HEK293 (cell line): ENCODE results near the gene FRMD4A.
A peak's percentile ranks its signal among the peaks of the same experiment; 100 is the strongest.

Experiments
- CTCF ChIA-PET: fragments of 350-600 bp; formaldehyde crosslinking; extraction: SDS; loops from one replicate; lab custom pipeline; 2021; ENCODE audit warnings: antibody characterized with exemption; lab: Yijun Ruan, JAX
- POLR2A ChIA-PET: fragments of 300-600 bp; formaldehyde crosslinking; extraction: SDS; loops from one replicate; lab custom pipeline; 2020; ENCODE audit warnings: antibody characterized with exemption, inconsistent platforms; lab: Yijun Ruan, JAX
- H3K27ac ChIP-seq: fragments of 200-500 bp; sonication (Bioruptor generic); 2 replicates; pipeline ENCODE4 v1.5.1; 2014; ENCODE audit warnings: low read depth, low read length, control low read depth, inconsistent platforms; ENCODE audit errors: extremely low read depth
- H3K36me3 ChIP-seq, 2 experiments: fragments of 200-500 bp in 1 of 2; sonication (Bioruptor generic) in 1 of 2; 1 replicate in 1 of 2; 2 replicates in 1 of 2; pipeline ENCODE4 v1.5.1; 2014 to 2017; ENCODE audit warnings: inconsistent platforms in 2 of 2, low read length in 2 of 2; ENCODE audit not compliant: control insufficient read depth in 2 of 2, insufficient read depth in 1 of 2
- H3K4me1 ChIP-seq: fragments of 200-500 bp; sonication (Bioruptor generic); 2 replicates; pipeline ENCODE4 v1.5.1; 2014; ENCODE audit warnings: mild to moderate bottlenecking, low read length, inconsistent platforms; ENCODE audit not compliant: control insufficient read depth, insufficient read depth
- H3K4me3 ChIP-seq: 2 replicates; pipeline ENCODE4 v1.5.1; 2011; ENCODE audit warnings: low read depth, mild to moderate bottlenecking, control low read depth, low read length, moderate library complexity
- H3K9me3 ChIP-seq: fragments of 200-500 bp; sonication (Bioruptor generic); 2 replicates; pipeline ENCODE4 v1.5.1; 2014; ENCODE audit warnings: low read depth, low read length, inconsistent platforms; ENCODE audit not compliant: control insufficient read depth, insufficient read depth
- FEZF1 ChIP-seq: fragments of 450-650 bp; formaldehyde crosslinking; IDR thresholded peaks from 2 replicates; pipeline ENCODE4 v1.5.1; 2016; ENCODE audit warnings: missing biosample characterization, missing genetic modification characterization
- HOXA7 ChIP-seq: sonication (generic); formaldehyde crosslinking; IDR thresholded peaks from 2 replicates; pipeline ENCODE4 v1.8.1; 2022; ENCODE audit warnings: missing genetic modification reagents, borderline replicate concordance
- PRDM2 ChIP-seq: fragments of 450-650 bp; formaldehyde crosslinking; IDR thresholded peaks from 2 replicates; pipeline ENCODE4 v1.5.1; 2016; ENCODE audit warnings: missing biosample characterization, missing genetic modification characterization, borderline replicate concordance
- SP2 ChIP-seq: fragments of 450-650 bp; formaldehyde crosslinking; IDR thresholded peaks from 2 replicates; pipeline ENCODE4 v1.5.1; 2016; ENCODE audit warnings: missing biosample characterization, missing genetic modification characterization
- ZBTB20 ChIP-seq: fragments of 450-650 bp; formaldehyde crosslinking; IDR thresholded peaks from 2 replicates; pipeline ENCODE4 v1.5.1; 2016; ENCODE audit warnings: missing biosample characterization, missing genetic modification characterization
- ZBTB21 ChIP-seq: fragments of 450-650 bp; formaldehyde crosslinking; IDR thresholded peaks from 2 replicates; pipeline ENCODE4 v1.5.1; 2017; ENCODE audit warnings: missing biosample characterization, missing genetic modification characterization
- ZFP3 ChIP-seq: fragments of 450-650 bp; formaldehyde crosslinking; IDR thresholded peaks from 2 replicates; pipeline ENCODE4 v1.5.1; 2016; ENCODE audit warnings: low read depth, missing biosample characterization, missing genetic modification characterization
- ZNF214 ChIP-seq: fragments of 450-650 bp; formaldehyde crosslinking; IDR thresholded peaks from 2 replicates; pipeline ENCODE4 v1.5.1; 2017; ENCODE audit warnings: missing biosample characterization, mild to moderate bottlenecking, missing genetic modification characterization, borderline replicate concordance
- ZNF302 ChIP-seq: fragments of 450-650 bp; formaldehyde crosslinking; IDR thresholded peaks from 2 replicates; pipeline ENCODE4 v1.5.1; 2016; ENCODE audit warnings: missing biosample characterization, missing genetic modification characterization, low read depth
- ZNF335 ChIP-seq: fragments of 450-650 bp; formaldehyde crosslinking; conservative IDR thresholded peaks from 2 replicates; pipeline ENCODE4 v1.5.1; 2016; ENCODE audit warnings: missing biosample characterization, missing genetic modification characterization
- ZNF37A ChIP-seq: fragments of 450-650 bp; IDR thresholded peaks from 2 replicates; pipeline ENCODE4 v1.5.1; 2018; ENCODE audit warnings: missing biosample characterization, missing genetic modification characterization
- ZNF449 ChIP-seq: fragments of 450-650 bp; formaldehyde crosslinking; IDR thresholded peaks from 2 replicates; pipeline ENCODE4 v1.5.1; 2017; ENCODE audit warnings: missing biosample characterization, mild to moderate bottlenecking, missing genetic modification characterization, moderate library complexity
- ZNF549 ChIP-seq: fragments of 450-650 bp; IDR thresholded peaks from 2 replicates; pipeline ENCODE4 v1.5.1; 2018; ENCODE audit warnings: missing biosample characterization, missing genetic modification characterization, mild to moderate bottlenecking, inconsistent platforms, moderate library complexity
- ZNF623 ChIP-seq: fragments of 450-650 bp; formaldehyde crosslinking; IDR thresholded peaks from 2 replicates; pipeline ENCODE4 v1.5.1; 2016; ENCODE audit warnings: missing biosample characterization, missing genetic modification characterization
- ZNF645 ChIP-seq: fragments of 450-650 bp; formaldehyde crosslinking; IDR thresholded peaks from 2 replicates; pipeline ENCODE4; 2016; ENCODE audit warnings: missing biosample characterization, missing genetic modification characterization
- ZNF76 ChIP-seq: fragments of 450-650 bp; formaldehyde crosslinking; IDR thresholded peaks from 2 replicates; pipeline ENCODE4; 2016; ENCODE audit warnings: low read depth, missing biosample characterization, missing genetic modification characterization, borderline replicate concordance
- ZSCAN23 ChIP-seq: fragments of 450-650 bp; formaldehyde crosslinking; IDR thresholded peaks from 2 replicates; pipeline ENCODE4 v1.5.1; 2016; ENCODE audit warnings: missing biosample characterization, missing genetic modification characterization
- ZSCAN5A ChIP-seq: fragments of 450-650 bp; formaldehyde crosslinking; IDR thresholded peaks from 2 replicates; pipeline ENCODE4 v1.5.1; 2016; ENCODE audit warnings: missing biosample characterization, missing genetic modification characterization
- TF ChIP-seq, protein P1 (sequence below): fragments of 450-650 bp; formaldehyde crosslinking; IDR thresholded peaks from 2 replicates; pipeline ENCODE4 v1.5.1; 2016; ENCODE audit warnings: missing biosample characterization, missing genetic modification characterization
- TF ChIP-seq, protein P2 (sequence below): fragments of 450-650 bp; formaldehyde crosslinking; conservative IDR thresholded peaks from 2 replicates; pipeline ENCODE4 v1.5.1; 2016; ENCODE audit warnings: low read depth, missing biosample characterization, missing genetic modification characterization

The FRMD4A gene

GRCh38 chr10:14327527-14327926, 3.2 kb downstream of the FRMD4A start (continued):
- TF ChIP-seq, protein P1, sequence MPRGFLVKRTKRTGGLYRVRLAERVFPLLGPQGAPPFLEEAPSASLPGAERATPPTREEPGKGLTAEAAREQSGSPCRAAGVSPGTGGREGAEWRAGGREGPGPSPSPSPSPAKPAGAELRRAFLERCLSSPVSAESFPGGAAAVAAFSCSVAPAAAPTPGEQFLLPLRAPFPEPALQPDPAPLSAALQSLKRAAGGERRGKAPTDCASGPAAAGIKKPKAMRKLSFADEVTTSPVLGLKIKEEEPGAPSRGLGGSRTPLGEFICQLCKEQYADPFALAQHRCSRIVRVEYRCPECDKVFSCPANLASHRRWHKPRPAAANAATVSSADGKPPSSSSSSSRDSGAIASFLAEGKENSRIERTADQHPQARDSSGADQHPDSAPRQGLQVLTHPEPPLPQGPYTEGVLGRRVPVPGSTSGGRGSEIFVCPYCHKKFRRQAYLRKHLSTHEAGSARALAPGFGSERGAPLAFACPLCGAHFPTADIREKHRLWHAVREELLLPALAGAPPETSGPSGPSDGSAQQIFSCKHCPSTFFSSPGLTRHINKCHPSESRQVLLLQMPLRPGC (tag by site-specific recombination): no peak
- peak; percentile 29 for TF ChIP-seq SP2
- TF ChIP-seq FEZF1 (tag by site-specific recombination): no peak
- no peak for TF ChIP-seq ZBTB21 (tag by site-specific recombination)
- TF ChIP-seq ZNF449 (tag by site-specific recombination): no peak
- TF ChIP-seq HOXA7 (CRISPR knock-in tag): no peak
- no peak for TF ChIP-seq ZNF645
- TF ChIP-seq, all 188 proteins: peak for 6

DNA sequence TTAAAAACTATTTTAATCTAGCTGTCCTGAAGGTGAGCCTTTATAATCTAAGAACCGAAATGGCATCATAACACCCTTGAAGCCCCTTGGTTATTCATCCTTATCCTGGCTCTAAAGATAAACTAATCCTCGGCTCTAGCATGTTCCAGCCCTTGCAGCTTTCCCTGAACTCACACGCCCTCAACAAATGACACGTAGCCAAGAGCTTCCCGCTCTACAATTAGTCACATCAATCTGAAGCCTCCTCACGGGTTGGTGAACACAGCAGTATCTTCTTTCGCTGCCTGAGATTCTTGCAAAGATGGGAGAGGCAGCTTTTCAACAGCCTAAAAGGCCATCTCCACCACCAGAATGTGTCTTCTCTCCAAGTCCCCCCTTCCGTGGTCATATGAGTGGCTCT, 4.1 kb downstream of the FRMD4A start:
- POLR2A ChIA-PET: no interaction called here
- TF ChIP-seq ZFP3 (tag by site-specific recombination) (no peak), ZBTB20 (tag by site-specific recombination) (no peak), ZNF214 (tag by site-specific recombination) (no peak), ZNF302 (tag by site-specific recombination) (no peak), ZSCAN5A (tag by site-specific recombination) (no peak), ZSCAN23 (tag by site-specific recombination) (no peak), ZNF37A (tag by site-specific recombination) (no peak), ZNF549 (tag by site-specific recombination) (no peak), ZNF623 (tag by site-specific recombination) (no peak), ZNF335 (tag by site-specific recombination) (no peak), ZNF76 (no peak), PRDM2 (tag by site-specific recombination) (no peak)
- TF ChIP-seq, protein P2, sequence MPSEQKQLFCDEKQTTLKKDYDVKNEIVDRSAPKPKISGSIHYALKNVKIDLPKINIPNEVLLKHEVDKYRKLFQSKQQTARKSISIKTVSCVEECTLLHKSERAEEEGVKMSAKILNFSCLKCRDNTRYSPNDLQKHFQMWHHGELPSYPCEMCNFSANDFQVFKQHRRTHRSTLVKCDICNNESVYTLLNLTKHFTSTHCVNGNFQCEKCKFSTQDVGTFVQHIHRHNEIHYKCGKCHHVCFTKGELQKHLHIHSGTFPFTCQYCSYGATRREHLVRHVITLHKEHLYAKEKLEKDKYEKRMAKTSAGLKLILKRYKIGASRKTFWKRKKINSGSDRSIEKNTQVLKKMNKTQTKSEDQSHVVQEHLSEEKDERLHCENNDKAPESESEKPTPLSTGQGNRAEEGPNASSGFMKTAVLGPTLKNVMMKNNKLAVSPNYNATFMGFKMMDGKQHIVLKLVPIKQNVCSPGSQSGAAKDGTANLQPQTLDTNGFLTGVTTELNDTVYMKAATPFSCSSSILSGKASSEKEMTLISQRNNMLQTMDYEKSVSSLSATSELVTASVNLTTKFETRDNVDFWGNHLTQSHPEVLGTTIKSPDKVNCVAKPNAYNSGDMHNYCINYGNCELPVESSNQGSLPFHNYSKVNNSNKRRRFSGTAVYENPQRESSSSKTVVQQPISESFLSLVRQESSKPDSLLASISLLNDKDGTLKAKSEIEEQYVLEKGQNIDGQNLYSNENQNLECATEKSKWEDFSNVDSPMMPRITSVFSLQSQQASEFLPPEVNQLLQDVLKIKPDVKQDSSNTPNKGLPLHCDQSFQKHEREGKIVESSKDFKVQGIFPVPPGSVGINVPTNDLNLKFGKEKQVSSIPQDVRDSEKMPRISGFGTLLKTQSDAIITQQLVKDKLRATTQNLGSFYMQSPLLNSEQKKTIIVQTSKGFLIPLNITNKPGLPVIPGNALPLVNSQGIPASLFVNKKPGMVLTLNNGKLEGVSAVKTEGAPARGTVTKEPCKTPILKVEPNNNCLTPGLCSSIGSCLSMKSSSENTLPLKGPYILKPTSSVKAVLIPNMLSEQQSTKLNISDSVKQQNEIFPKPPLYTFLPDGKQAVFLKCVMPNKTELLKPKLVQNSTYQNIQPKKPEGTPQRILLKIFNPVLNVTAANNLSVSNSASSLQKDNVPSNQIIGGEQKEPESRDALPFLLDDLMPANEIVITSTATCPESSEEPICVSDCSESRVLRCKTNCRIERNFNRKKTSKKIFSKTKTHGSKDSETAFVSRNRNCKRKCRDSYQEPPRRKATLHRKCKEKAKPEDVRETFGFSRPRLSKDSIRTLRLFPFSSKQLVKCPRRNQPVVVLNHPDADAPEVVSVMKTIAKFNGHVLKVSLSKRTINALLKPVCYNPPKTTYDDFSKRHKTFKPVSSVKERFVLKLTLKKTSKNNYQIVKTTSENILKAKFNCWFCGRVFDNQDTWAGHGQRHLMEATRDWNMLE: no peak
- TF ChIP-seq, all 188 proteins: peak for 0
- CTCF ChIA-PET: interaction anchor here (0.5 to 3.0 kb wide), 19 partner anchors 8 to 830 kb away, joined by 3 to 16 read pairs (median 5); no protein-coding TSS in a partner anchor
- Histone ChIP-seq H3K9me3 (no peaks in the 10 kb centered on the region), H3K27ac (no peak overlapping the region), H3K4me3 (no peak overlapping the region), H3K4me1 (0 out of 2 replicates have a peak, but pooled peaks cover 3% of the 10 kb centered on the region), H3K36me3 (no peaks in the 10 kb centered on the region)
